GM19397 (cell line): Measurements from ENCODE around the gene MYF5.
A peak's percentile ranks its signal among the peaks of the same experiment; 100 is the strongest.

ENCODE experiments used
- ATAC-seq: cut with Tn5 transposase; IDR thresholded peaks from one replicate; pipeline ENCODE4 v1.9.1; 2021; ENCODE audit warnings: mild to moderate bottlenecking, moderate library complexity; ENCODE audit not compliant: unreplicated experiment

Gene MYF5

DNA sequence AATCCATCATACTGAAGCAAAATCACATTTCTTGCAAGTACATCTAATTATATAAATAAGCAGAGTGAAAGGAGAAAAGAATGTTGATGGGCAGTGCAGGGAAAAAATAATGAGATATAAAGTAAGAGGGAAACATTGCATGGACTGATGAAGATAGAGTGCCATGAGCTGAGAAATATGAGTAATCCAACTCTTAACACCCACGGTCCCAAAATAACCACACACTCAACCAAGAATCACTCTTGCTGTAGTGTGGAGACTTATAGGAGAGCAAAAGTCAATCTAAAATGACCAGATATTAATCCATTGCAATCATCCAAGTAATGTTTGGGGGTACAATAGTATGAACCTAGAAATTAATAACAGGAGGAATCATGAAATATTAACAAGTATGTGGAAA, 40.2 kb downstream of the MYF5 start:
- ATAC-seq: no peak

DNA sequence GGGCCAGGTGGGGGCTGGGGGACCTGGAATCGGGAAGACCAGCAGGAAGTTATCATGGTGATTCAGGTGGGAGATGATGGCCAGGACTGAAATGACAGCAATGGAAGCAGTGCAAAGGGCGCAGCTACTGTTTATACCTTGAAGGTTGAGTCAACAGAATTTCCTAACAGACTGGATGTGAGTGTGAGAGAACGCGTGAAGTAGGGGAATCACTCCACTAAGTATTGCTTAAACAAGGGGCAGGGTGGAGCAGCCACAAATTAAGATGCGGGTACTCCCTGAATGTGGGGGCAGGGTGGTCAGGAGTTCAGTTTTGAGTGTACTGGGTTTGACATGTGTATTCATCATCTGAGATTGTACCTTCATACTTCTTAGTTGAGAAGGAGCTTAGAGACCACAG, 45.1 kb downstream of the MYF5 start:
- ATAC-seq: no peak

DNA sequence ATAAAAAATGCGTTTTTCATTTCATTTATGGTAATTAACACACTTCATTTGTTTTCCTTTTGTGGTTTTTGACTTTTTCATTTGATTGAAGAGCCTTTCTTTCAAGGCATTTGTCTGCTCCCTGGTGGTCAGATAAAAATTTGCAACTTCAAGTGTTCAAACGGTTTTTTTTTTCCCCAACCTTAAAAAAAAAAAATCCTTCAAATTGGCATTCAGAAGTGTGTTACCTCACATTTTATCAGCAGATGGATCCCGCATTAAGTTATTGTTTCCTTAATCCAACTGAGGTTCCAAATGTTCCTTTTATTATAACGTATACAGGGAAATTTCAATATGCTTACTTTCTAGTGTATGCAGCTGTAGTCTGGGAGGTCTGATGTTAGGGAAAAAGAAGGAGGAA, 47.2 kb downstream of the MYF5 start:
- no peak for ATAC-seq

DNA sequence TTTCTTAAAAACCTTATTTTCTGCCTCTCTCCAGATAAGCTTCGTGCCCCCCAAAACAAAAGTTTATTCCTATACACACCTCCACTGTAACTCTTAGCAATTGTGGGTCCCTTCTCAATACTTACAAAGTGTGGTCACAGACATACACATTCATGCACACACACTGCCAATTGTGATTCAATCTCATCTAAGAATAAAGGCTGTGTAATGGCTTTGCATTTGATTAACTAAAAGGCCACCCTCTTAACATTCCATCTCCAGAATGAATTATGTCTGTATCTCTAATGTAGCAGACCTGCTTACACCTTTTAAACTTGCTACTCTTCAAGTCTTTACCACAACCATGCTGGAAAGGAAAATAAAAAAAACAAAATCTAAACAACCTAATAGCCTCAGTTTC, 49.5 kb downstream of the MYF5 start:
- no peak for ATAC-seq

DNA sequence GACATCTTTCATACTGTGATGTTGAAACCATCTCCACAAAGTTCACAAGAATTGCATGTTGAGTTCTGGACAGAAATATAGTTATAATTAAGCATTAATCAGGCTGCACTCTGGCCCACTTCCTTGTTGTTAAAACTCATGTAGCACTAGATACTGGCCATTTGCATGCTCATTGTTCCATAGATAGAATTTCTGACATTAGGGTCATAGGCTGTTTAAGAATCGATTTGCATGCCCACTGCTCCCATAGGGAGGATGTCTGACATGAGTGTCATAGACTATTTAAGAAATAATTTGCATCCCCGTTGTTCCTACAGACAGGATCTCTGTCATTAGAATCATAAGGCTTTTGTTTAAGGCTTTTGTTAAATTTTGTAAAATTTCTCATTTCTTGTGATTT, 50.2 kb downstream of the MYF5 start:
- peak; percentile 98 for ATAC-seq
